Progenitor cell of endocrine pancreas (in vitro differentiated cells): ENCODE data around the gene ARHGAP6. TPM values are rescaled to one million over a fixed set of nuclear protein-coding genes. Genes with fewer than 3 reads are reported as not detected.

Source experiments
- DNase-seq: peaks from one replicate; pipeline ENCODE4 v3.0.0; 2021; ENCODE audit warnings: low spot score; ENCODE audit not compliant: unreplicated experiment
- H3K27ac Mint-ChIP-seq: 2 replicates; pipeline ENCODE4 v1.8.0; 2021; ENCODE audit warnings: mild to moderate bottlenecking, moderate library complexity, mixed read lengths
- H3K27me3 Mint-ChIP-seq: 2 replicates; pipeline ENCODE4 v1.8.0; 2021; ENCODE audit warnings: mixed read lengths
- H3K36me3 Mint-ChIP-seq: 2 replicates; pipeline ENCODE4 v1.8.0; 2022; ENCODE audit warnings: mixed read lengths; ENCODE audit not compliant: insufficient read depth
- H3K4me1 Mint-ChIP-seq: 2 replicates; pipeline ENCODE4 v1.8.0; 2021; ENCODE audit warnings: low read depth, mixed read lengths
- H3K4me3 Mint-ChIP-seq: 2 replicates; pipeline ENCODE4 v1.8.0; 2021; ENCODE audit warnings: low read depth, mild to moderate bottlenecking, moderate library complexity, mixed read lengths
- H3K9me3 Mint-ChIP-seq: 2 replicates; pipeline ENCODE4 v1.8.0; 2021; ENCODE audit warnings: low read depth, mixed read lengths
- total RNA-seq: library from RNA; stranded (reverse); gene quantifications from 2 replicates; pipeline ENCODE4 v1.2.1, GENCODE V29; 2021
- TF ChIP-seq, protein P1 (sequence below): fragments of 200-600 bp; sonication (generic); IDR thresholded peaks from one replicate; pipeline ENCODE4 v1.5.0; 2021; ENCODE audit warnings: antibody characterized with exemption, mild to moderate bottlenecking; ENCODE audit not compliant: unreplicated experiment

Gene ARHGAP6
- total RNA-seq, 1 donor from 2014 or later: 1.9 TPM

DNA sequence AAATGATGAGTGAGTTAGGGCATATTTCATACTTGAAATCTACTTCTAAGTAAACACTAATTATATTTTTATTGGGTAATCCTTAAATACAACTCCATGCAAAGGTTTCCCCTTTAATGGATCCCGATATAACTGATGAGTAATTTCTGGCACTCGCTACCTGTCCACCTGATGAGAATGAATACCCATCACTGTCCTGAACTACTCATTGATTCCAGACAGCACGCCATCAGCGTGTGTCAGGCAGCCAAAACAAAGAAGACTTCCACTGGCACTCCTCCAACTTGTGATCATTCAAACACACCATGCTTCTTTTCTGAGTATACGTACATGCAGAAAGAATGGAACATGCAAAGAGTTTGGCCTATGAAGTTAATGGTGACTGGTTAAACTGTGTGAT lies 485.1 kb downstream of the ARHGAP6 start:
- DNase-seq: no peak
- no peaks in the 10 kb centered on the region for H3K36me3 Mint-ChIP-seq
- no peaks in the 10 kb centered on the region for H3K27me3 Mint-ChIP-seq
- H3K4me3 Mint-ChIP-seq: no peak overlapping the region
- H3K9me3 Mint-ChIP-seq: peaks cover 10% of the 10 kb centered on the region
- peaks cover 3% of the 10 kb centered on the region for H3K4me1 Mint-ChIP-seq
- TF ChIP-seq, protein P1, sequence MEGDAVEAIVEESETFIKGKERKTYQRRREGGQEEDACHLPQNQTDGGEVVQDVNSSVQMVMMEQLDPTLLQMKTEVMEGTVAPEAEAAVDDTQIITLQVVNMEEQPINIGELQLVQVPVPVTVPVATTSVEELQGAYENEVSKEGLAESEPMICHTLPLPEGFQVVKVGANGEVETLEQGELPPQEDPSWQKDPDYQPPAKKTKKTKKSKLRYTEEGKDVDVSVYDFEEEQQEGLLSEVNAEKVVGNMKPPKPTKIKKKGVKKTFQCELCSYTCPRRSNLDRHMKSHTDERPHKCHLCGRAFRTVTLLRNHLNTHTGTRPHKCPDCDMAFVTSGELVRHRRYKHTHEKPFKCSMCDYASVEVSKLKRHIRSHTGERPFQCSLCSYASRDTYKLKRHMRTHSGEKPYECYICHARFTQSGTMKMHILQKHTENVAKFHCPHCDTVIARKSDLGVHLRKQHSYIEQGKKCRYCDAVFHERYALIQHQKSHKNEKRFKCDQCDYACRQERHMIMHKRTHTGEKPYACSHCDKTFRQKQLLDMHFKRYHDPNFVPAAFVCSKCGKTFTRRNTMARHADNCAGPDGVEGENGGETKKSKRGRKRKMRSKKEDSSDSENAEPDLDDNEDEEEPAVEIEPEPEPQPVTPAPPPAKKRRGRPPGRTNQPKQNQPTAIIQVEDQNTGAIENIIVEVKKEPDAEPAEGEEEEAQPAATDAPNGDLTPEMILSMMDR: no peak
- no peak overlapping the region for H3K27ac Mint-ChIP-seq

DNA sequence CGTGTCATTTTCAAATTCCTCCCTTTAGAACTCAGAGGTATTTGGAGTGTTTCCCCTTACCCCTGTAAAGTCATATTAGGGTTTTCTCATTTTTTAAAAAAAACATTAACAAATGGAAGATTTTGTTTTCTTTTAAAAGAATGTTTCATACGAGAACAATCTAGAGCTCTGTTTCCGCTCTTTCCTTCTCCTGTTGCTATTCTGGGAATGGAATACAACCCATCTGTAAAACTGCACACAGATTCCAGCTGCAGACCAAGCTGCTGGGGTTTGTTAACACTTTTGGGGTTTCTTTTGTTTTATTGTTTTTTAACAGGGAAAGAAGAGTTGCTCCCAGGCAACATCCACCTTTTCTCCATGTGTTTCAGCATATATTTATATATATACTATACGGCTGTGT lies 493.3 kb downstream of the ARHGAP6 start:
- H3K9me3 Mint-ChIP-seq: peaks cover 41% of the 10 kb centered on the region
- DNase-seq: no peak
- no peak overlapping the region for H3K27ac Mint-ChIP-seq
- TF ChIP-seq, protein P1: no peak
- H3K4me3 Mint-ChIP-seq: no peak overlapping the region
- H3K27me3 Mint-ChIP-seq: no peaks in the 10 kb centered on the region
- H3K4me1 Mint-ChIP-seq: peaks cover 2% of the 10 kb centered on the region
- peaks cover 3% of the 10 kb centered on the region for H3K36me3 Mint-ChIP-seq

DNA sequence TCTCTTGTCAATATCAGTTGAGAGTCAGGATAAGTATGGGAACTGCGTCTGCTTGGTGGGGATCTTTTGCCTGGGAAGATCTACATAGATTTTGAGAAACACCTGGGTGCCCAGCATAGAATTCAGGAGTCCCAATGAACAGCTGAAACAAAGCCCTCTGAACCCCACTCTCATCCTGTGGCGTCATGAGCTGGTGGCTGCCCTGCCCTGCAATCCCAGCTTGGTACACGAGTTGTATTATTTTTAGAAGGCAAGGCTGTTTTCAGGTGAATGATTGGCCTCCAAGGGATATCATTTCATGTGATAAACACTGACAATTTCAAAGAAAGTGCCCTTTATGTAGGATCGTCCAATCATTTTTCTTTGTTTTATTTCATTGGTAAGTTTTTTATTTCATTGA lies 493.8 kb downstream of the ARHGAP6 start:
- Mint-ChIP-seq H3K4me3 (no peak overlapping the region), H3K27me3 (no peaks in the 10 kb centered on the region), H3K27ac (no peak overlapping the region), H3K36me3 (peaks cover 3% of the 10 kb centered on the region), H3K9me3 (peaks cover 45% of the 10 kb centered on the region), H3K4me1 (peaks cover under 1% of the 10 kb centered on the region)
- TF ChIP-seq, protein P1: no peak
- DNase-seq: no peak

DNA sequence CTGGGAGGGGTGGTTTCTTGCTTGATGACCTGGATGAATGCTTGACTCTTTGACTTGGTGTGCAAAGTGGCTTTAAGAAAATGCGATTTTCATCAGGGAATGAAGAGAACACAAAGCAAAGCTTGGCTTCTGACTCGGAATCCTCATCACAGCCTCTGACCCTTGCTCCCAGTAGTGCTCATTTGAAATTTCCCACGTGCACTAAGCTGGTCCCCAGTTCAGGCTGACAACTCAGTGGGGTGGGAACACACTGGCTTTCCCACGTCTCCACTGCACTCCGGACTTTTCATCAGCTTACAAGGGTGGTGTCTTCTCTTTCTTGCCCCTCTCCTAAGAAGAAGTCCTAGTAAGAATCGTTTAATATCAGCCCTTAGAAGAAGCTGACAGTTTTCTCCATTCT lies 501.3 kb downstream of the ARHGAP6 start:
- DNase-seq: no peak
- TF ChIP-seq, protein P1: no peak
- no peaks in the 10 kb centered on the region for H3K27me3 Mint-ChIP-seq
- peaks cover 13% of the 10 kb centered on the region for H3K9me3 Mint-ChIP-seq
- H3K4me1 Mint-ChIP-seq: no peaks in the 10 kb centered on the region
- H3K36me3 Mint-ChIP-seq: peaks cover 2% of the 10 kb centered on the region
- no peak overlapping the region for H3K27ac Mint-ChIP-seq
- H3K4me3 Mint-ChIP-seq: no peak overlapping the region

DNA sequence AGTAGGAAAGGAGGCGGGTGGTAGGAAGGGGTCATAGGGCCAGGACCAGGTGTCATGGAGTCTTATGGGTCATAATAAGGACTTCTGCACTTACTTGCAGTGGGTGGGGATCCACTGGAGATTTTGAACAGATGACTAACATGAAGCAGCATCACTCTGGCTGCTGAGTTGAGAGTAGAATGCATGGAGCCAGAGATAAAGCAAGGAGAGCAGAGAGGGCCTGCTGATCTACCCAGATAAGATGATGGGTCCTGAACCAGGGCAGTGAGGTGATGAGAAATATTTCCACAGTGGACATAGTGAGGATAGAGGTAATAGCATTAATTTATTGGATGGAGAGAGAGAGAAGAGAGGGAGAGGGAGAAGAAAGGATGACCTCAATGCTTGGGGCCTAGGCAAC lies 506.6 kb downstream of the ARHGAP6 start:
- H3K27me3 Mint-ChIP-seq: no peaks in the 10 kb centered on the region
- TF ChIP-seq, protein P1: no peak
- H3K4me1 Mint-ChIP-seq: no peaks in the 10 kb centered on the region
- H3K27ac Mint-ChIP-seq: no peak overlapping the region
- peaks cover 10% of the 10 kb centered on the region for H3K9me3 Mint-ChIP-seq
- no peaks in the 10 kb centered on the region for H3K36me3 Mint-ChIP-seq
- H3K4me3 Mint-ChIP-seq: no peak overlapping the region
- DNase-seq: no peak
